GM18519 (cell line): ENCODE measurements around the gene AFDN.

Experiments used
- ATAC-seq: cut with Tn5 transposase; IDR thresholded peaks from one replicate; pipeline ENCODE4 v1.9.1; 2021; ENCODE audit warnings: mild to moderate bottlenecking, moderate library complexity; ENCODE audit not compliant: unreplicated experiment, low FRiP score

AFDN gene

DNA sequence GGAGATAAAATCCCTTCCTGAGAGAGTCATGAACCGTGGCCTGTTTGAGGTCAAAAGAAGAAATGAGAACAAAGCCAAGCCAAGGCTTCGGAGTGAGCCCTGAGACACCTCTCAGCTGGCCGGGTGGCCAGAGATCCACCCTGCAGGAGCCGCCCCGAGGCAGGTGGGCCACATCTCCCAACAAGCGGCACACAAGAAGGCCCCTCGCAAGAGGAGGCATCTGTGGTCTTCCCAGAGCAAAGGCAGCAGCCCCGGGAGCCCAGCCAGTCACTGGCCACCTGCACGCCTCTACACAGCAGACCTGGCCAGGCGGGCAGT lies 30.9 kb upstream of the AFDN start:
- no peak for ATAC-seq

DNA sequence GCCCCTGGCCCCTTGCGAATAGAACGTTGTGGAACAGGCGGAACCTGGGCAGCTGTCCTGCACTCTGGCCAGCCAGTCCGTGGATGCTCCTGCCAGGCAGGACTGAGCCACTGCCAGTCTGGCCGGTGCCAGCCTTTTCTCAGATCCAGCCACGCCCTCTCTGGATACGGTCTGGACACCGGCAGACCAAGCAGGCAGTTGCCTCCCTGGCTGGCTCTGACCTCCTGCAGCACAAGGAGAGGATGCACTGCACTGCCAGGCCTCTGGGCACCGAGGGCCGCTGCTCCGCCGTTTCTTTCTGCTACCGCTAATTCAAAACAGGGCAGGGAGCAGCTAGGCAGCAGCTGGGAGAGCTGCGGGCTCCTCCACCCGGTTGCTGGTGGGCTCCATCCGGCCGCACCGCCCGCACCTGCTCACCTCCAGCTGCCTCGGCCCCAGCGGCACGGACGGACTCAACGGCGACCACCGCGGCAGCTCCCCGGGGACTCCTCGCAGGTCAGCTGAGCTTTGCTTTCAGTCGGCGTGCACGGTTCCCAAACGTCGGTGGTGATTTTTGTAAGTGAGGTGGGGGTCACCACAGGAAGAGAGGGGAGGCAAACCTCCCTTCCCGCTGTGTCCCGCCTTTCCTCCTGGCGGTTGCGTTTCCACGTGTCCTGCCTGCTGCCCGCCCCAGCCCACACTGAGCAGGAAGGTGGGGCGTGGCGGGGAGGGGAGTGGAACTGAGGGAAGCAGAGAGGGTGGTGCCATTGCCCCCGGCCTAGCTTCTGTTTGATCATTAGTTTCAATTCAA lies 30.3 kb upstream of the AFDN start:
- ATAC-seq = no peak

DNA sequence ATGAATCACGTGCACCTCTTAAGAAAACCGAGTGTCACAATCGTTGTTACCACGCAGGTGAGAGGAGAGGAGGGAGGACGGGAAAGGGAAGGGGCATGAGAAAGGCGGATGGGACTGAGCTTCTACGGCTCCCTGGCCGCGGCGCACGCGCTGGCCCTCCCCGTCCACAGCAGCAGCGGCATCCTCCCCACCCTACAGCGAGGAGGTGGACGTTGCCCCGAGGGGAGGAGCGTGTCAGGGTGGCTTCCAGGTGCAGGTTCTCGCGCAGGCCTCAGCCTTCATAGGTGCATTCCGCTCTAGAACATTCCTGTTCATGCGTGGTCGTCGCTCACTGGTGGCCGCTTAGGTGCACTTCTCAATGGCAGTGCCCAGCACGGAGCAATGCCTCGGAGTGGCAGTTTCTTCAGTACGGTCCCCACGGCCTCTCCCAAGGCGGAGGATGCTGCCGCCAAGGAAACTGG lies 29.7 kb upstream of the AFDN start:
- ATAC-seq = no peak

DNA sequence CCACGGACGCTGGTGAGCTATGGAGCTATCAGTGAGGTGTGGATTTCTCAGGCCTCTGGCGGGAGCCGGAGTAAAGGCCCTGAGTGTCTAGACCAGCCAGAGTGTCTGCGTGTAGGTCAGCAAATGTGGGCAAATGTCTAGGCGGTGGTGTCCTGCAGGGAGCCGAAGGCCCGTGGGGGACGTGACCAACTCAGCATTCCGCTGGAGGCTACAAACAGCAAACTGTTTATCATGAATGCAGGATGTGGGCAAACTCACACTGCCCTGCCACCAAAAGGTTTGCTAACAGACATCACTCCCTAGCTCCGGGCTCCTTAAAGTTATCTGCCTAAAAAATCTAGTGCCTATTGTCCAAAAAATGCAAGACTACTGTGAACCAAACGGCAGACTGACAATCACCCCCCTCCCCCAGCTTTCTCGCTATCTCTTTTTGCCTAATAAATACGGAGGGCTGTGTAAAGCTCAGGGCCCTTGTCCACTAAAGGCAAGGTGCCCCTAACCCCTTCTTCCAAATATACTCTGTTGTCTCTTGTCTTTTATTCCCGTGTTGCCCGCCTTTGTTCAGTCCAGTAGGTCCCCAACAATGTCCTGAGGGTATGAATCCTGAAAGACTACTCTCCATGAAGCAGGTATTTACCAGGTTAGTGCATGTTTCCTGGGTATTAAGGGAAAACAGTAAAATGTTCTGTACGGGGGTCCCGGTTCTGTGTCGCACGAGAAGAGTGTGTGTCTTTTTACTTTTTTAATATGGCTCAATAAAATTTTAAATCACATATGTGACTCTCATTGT lies 29.0 kb upstream of the AFDN start:
- ATAC-seq = no peak

DNA sequence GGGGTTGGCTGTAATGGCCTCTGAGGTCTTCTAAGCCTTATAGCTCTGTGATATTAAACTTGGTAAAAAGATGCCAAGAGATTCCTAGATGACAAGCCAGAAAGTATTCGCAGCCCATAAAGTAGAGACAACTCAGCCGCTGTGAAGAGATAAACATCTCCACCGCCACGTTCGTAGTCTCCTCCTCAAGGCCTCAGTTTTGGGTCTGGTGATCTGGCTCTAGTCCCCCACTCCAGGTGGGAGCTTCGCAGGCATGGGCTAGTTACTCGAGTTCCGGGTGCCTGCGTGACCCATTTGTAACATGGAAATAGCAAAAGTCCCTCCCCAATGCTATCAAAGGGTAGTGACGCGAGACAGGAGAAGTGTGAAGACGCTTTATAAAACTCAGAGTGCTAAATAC lies 28.3 kb upstream of the AFDN start:
- ATAC-seq = no peak

DNA sequence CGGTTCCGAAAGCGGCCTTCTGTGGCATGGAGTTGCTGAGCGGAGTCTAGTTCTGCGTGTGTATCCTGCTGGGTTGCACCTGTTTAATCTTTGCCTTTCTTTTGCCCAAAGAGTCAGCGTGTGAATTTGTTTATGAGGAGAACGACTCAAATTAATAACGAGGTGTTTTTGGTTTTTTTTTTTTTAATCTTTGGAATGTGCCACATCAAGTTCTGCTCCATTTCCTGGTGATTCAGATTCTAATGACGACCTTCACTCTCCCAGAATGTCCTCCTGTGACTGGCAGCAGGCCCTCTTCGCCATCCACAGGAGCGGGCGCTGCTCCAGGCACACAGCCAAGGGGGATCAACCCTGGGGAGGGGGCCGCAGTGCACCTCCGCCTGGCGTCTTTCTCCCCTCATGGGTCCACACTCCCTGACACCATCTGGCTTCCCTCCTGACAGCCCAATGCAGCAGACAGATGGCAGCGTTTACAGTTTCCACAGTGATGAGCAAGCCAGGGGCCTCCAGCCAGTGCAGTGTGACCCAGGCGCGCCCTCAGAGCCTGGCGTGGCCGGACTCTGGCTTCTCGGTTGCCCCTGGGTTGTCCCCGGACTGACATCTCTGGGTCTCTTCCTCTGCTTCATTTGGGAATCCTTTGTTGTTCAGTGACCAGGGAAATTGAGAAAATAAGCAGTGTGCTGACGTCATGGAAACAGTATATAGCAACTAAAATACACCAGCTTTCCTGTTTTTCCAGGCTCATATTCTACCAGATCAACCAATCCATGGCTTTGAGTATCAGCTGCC lies 27.5 kb upstream of the AFDN start:
- ATAC-seq = no peak

DNA sequence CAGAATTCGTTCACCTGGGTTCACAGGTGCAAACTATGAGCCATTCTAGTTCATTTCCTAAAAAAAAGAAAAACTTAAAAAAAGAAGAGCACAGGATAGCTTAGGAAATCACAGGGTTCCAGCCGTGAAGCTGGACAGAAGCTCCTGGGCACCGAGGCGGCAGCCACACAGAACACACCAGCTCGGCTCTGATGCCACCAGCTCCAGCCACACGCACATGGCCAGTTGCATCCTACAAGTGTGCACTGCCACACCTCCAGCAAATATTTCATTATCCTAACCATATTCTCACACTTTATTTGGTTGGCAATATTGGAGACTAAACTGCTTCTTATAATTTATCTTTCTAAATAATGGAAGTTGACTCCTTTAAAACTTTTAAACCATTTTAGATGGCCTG lies 26.2 kb upstream of the AFDN start:
- ATAC-seq = no peak

DNA sequence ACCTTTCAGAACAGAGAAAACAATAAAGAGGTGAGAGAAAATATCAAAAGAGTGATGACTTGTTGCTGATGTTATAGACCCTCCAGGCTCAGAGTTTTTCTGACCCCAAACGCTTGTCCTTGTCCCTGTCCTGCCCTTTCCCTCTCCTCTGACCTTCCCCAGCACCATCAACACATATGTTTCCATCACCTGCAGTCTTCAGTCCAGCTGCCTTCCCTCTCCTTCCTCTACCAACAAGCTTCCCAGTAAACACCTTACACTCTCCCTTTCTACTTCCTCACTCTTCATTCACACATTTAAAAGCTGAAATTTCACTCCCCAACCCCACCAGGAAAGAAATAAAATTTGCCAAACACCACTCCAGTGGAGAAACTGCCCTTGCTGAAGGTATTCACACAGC lies 25.4 kb upstream of the AFDN start:
- no peak for ATAC-seq

DNA sequence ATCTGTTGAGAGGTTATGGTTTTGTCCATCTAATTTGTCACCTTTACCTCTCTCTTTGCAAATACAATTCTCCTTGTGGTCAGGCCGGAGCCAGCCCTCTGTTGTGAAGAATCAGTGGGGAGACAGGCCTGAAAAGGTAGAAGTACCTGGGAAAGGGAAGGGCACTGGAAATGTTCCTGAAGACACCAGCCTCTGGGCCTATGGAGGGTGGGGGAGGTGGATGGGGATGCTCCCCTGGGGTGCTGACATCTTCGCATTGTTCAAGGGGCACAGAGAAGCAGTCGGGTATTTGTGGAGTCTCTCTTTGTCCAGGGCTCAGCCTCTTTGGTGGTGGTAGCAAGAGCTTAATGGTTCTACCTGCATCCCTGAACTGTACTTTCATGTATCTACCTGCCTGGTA lies 24.4 kb upstream of the AFDN start:
- no peak for ATAC-seq

DNA sequence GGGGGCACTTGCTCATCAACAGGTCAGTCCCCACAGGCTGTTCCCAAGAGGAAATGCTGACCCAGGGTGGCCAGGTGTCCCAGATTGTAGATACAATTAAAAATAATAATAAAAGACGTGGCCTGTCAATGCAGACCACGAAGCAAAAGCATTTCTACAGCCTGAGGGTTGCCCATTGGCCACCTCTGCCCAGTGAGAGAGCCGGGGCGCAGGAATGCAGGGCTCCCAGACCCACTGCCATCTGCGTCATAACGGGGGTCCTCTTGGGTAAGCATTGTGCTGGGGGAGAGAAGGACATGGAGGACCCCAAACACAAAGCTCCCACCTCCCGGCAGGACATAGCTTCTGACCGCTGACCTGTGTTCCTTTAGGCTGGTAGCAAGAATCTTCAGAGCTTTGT lies 22.9 kb upstream of the AFDN start:
- no peak for ATAC-seq

DNA sequence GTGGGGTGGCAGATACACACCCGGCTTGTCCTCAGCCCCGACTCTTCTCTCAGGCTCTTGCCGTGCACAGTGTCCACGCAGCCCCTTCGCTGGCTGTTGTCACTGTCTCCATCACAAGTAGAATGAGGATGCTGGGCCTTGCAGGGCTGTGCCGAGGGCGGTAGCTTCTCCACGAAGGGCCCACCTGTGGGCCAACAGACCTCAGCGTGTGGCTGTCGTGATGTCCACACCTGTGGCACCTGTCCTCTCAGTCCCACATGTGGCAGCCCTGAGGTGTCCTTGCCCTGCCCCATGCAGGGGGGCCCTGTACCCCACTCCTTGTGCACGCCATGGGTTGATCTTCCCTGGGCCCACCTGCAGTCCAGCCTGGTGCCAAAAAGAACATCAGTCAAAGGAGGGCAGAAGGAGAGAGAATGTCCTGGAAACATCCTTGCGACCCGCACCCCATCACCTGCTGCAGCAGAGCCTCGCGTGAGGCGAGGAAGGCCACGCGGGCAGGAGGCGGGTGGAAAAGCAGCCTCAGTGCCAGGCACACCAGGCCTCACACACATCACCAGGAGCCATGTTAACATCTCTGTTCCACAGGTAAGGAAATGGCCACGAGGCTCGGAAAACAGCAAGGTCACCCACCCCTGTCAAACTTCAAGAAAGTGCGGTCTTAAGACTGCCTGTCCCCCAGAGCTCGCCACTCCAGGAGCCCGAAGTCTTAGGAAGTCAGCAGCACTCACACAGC lies 22.3 kb upstream of the AFDN start:
- ATAC-seq = no peak

DNA sequence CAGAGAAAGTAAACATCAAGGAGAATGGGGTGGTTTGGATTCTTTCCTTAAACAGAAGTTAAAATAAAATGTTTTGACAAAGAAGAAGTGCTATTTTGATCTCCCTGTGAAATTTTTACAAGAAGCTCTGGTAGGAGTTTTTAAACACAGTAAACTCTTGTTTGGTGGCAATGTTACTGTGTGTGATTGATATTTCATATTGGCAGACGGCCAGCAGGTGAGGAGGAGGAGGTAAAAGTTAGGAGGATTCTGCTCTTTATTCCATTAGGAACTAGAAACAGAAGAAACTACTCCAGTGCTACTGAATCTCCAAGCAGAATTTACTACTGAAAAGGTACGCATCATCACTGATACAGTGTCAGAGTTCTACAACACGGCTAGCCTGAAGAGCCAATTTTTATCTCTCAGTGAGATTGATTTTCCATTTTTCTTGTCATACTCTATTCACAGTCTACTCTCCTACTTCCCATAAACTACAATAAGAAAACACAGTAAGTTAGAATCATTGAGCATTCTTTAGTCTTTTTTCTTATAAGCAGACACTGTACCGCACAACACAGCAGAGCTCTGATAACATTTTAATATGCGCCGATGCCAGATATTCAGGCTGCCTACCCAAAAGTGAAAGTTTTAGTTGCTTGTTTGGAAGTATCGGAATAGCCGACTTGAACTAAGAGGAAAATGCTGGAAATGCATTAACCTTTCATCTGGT lies 21.2 kb upstream of the AFDN start:
- no peak for ATAC-seq

DNA sequence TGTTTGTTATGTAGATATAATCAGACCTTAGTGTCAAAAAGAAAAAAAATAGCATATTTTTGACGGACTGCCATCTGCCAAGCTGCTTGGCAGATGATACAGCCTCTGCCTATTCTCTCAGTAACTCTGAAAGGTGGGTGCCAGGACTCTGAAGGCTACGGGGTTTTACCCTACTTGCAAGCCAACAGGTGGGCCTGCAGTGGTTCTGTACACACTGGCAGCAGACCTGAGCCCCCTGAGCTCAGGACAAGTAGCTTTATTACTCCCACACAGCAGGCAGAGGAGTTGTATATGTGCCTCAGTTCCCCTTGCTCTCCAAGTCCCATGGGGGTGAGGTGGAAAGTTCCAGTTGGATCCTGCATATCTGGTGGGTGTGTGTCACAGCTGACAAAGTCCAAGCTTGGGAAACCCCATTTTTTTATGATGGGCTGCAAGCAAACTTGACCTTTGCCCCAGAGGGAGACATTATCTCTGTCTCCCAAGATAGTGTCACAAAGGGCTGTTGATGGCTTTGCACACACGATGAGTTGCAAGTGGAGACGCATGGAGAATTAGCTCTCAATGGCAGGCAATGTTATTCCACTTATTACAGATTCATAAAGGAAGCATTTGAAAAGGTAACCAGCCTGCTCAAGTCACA lies 20.5 kb upstream of the AFDN start:
- ATAC-seq = no peak

DNA sequence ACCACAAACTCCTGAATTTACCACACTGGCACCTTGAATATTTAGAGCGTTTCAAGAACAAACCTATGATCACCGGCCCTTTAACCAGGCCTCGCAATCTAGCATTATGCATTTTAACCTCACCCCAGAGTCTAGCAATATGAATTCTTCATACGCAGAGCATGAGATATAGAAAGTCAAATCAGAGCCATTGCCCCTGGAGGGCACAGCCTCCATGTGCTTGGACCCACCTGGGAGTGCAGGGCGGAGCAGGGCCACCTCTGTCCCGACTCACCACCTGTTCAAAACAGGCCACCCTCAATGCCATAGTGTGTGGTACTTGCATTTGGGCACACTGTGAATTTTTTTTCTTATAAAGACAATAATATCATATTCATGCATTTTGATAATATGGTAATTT lies 19.5 kb upstream of the AFDN start:
- no peak for ATAC-seq

DNA sequence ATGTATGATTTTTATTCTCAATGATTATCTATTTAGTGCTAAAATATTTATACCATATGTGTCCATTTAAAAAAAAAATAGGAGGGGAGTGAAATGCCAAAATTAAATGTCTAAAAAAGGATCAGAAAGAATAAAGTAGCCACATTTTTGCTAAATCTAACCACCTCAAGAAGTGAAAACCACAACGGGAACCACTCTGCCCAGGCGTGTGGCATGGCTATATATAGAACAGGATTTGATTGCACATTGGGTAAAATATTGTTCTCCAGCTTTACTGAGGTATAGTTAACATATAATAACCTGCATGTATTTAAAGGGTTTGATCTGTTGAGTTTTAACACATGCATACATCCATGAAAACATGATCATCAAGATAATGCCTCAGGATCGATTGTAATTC lies 19.0 kb upstream of the AFDN start:
- no peak for ATAC-seq

DNA sequence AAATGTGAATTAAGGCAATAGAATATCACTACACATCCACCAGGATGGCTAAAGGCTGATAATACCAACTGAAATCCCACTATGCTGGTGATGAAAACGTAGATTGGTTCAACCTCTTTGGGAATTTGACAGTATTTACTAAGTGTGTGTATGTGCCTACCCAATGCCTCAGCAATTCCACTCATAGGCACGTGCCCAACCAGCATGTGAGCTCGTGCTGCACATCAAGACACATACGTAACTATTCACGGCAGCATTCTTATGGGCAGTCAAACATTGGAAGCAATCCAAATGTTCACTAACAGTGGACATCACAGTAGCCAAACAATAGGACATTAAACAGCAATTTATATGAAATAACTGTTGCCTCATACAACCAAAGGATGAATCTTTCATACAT lies 15.7 kb upstream of the AFDN start:
- no peak for ATAC-seq

DNA sequence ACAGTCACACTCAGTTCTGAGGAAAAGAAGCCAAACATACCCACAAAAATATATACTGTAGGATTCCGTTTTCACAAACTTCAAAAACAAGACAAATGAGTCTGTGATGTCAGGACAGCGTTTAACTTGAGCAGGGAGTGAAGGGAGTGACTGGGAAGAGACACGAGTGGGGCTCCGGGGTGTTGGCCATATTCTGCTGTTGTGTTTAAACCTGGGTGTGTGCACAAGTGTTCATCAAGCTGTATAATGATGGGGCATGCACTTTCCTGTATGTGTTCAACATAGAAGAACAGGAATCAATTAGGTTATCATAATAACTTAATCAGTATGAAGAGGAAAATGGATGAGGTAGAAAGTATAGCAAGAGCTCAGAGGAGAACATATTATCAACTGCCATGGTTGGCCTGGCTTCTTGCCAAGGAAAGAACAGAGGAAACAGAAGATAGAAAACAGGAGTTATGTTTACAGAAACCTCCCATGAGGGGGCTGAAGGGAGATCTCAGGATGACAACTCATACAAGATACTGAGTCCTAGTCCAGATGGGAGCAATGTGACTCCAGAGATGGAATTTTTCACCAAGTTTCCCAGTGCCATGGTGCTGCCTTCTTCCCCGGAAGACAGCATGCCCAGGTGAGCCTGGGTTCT lies 15.1 kb upstream of the AFDN start:
- ATAC-seq = no peak

DNA sequence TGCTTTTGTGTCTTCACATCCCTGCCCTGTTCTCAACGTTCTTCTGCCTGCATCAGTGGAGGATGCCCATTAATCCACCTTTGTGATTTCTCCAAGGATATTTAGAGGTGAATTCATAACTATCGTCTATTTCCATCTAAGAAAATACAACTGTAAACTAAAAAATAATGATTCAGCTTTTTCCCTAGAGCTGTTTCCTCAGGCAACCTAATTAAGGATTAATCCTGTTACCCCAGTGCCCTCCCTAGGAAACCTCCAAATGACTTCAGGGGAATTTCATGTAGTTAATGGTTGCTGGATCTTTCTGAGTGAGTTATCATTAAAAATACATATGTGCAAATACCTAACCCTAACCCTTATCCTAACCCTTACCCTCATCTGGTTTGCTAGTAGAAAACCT lies 14.6 kb upstream of the AFDN start:
- no peak for ATAC-seq

DNA sequence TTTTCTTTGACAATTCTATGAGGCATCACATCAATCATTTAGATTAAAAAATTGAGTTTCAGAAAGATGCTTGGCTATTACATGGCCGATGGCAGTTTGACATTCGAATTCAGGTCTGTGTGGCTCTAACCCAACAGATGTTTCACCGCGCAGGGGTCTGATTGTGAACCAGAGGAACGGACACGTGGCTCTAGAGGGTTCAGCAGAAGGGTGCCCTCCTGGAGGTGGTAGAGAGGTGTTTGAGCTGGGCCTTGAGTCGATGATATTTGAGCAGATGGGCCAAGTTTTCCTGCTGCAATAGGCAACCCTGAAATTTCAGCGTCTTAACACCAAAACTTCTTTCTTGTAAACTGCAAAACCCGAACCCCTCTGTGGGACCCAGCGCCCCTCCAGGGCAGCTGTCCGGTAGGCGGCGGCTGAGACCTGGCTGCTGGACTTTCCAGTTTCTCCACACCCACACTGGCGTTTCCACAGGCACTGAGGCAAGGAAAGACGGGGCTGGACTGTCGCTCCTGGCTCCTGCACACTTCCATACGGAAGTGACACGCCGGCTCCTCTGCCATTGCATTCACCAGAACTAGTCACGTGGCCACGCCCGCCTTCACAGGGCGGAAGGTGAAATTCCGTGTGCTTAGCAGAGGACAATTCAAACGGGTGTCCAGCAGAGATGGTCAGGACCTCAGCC lies 11.3 kb upstream of the AFDN start:
- ATAC-seq = no peak
